HG03039 (cell line): ENCODE measurements around the gene FAM81B.
"Not testable (repeated sequence)": the region's sequence is repeated elsewhere in the genome, so short reads cannot be mapped to it uniquely, and the experiment has no call there.

Experiments used
- ATAC-seq: cut with Tn5 transposase; IDR thresholded peaks from one replicate; pipeline ENCODE4 v1.9.1; 2021; ENCODE audit warnings: mild to moderate bottlenecking, moderate library complexity; ENCODE audit not compliant: unreplicated experiment

FAM81B gene

GRCh38 chr5:95390812-95391492, at the start of gene FAM81B:
FAM81B (plus strand) TSS chr5:95391366; CDS start chr5:95391390, 24 bp downstream.
- no peak for ATAC-seq

- not testable (repeated sequence) for ATAC-seq
Measured at GRCh38 chr5:95341444-95341843, 49.7 kb upstream of the FAM81B start.

- no peak for ATAC-seq
Measured at GRCh38 chr5:95347506-95348120, 43.6 kb upstream of the FAM81B start.

GRCh38 chr5:95350631-95351030, 40.5 kb upstream of the FAM81B start:
- no peak for ATAC-seq

- no peak for ATAC-seq
Measured at GRCh38 chr5:95352691-95353090, 38.5 kb upstream of the FAM81B start.

- no peak for ATAC-seq
Measured at GRCh38 chr5:95358320-95358719, 32.8 kb upstream of the FAM81B start.

- no peak for ATAC-seq
Measured at GRCh38 chr5:95358848-95359247, 32.3 kb upstream of the FAM81B start.

- ATAC-seq: not testable (repeated sequence)
Measured at GRCh38 chr5:95360667-95361066, 30.5 kb upstream of the FAM81B start.

- ATAC-seq: no peak
Measured at GRCh38 chr5:95365302-95366095, 25.7 kb upstream of the FAM81B start.

- no peak for ATAC-seq
Measured at GRCh38 chr5:95369782-95370181, 21.4 kb upstream of the FAM81B start.

- ATAC-seq: no peak
Measured at GRCh38 chr5:95374061-95374460, 17.1 kb upstream of the FAM81B start.

- no peak for ATAC-seq
Measured at GRCh38 chr5:95375591-95375990, 15.6 kb upstream of the FAM81B start.

GRCh38 chr5:95379133-95379532, 12.0 kb upstream of the FAM81B start:
- ATAC-seq: no peak

GRCh38 chr5:95380103-95380628, 11.0 kb upstream of the FAM81B start:
- ATAC-seq: no peak

- ATAC-seq: no peak
Measured at GRCh38 chr5:95382801-95383200, 8.4 kb upstream of the FAM81B start.

- no peak for ATAC-seq
Measured at GRCh38 chr5:95384485-95385213, 6.5 kb upstream of the FAM81B start.

GRCh38 chr5:95385334-95385733, 5.8 kb upstream of the FAM81B start:
- ATAC-seq: no peak

GRCh38 chr5:95391965-95392364, 799 bp downstream of the FAM81B start:
- not testable (repeated sequence) for ATAC-seq

- ATAC-seq: no peak
Measured at GRCh38 chr5:95392593-95393182, 1.5 kb downstream of the FAM81B start.

GRCh38 chr5:95393279-95393678, 2.1 kb downstream of the FAM81B start:
- ATAC-seq: no peak

GRCh38 chr5:95398989-95399388, 7.8 kb downstream of the FAM81B start:
- ATAC-seq: no peak
